ENCODE results near the gene TNIK. TPM values are rescaled to one million over a fixed set of nuclear protein-coding genes. Genes with fewer than 3 reads are reported as not detected.

The TNIK gene
- total and polyA plus RNA-seq, 10 donors: 0.85 to 34.5 (median 14.1) TPM

DNA sequence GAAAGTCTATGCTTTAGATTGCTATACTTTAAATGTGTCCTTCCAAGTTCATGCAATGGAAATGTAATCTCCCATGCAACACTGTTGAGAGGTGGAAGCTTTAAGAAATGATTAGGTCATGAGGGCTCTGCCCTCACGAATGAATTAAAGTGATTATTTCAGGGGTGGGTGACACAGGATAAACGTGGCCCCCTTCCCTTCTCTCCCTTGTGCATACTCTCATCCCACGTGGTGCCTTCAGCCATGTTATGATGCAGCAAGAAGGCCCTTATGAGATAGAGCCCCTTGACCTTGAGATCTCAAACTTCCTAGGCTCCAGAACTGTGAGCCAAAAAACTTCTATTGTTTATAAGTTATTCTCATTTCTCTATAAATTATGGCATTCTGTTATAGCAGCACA lies 183.3 kb downstream of the TNIK start:
- Histone ChIP-seq H3K27me3 (replicated peaks in 1 of 7) (no peaks in the 10 kb centered on the region), H3K4me1 (no peaks in the 10 kb centered on the region), H3K4me3 (no peak overlapping the region), H3K27ac (no peak overlapping the region), H3K36me3 (no peaks in the 10 kb centered on the region), H3K9me3 (no peaks in the 10 kb centered on the region)
- intact Hi-C loops (cut with DNase I; ENCODE audit: low total_unique reads): no loop called here
- TF ChIP-seq, protein P1, sequence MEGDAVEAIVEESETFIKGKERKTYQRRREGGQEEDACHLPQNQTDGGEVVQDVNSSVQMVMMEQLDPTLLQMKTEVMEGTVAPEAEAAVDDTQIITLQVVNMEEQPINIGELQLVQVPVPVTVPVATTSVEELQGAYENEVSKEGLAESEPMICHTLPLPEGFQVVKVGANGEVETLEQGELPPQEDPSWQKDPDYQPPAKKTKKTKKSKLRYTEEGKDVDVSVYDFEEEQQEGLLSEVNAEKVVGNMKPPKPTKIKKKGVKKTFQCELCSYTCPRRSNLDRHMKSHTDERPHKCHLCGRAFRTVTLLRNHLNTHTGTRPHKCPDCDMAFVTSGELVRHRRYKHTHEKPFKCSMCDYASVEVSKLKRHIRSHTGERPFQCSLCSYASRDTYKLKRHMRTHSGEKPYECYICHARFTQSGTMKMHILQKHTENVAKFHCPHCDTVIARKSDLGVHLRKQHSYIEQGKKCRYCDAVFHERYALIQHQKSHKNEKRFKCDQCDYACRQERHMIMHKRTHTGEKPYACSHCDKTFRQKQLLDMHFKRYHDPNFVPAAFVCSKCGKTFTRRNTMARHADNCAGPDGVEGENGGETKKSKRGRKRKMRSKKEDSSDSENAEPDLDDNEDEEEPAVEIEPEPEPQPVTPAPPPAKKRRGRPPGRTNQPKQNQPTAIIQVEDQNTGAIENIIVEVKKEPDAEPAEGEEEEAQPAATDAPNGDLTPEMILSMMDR (IDR thresholded peaks at IDR 0.05 in 8 of 11, conservative IDR thresholded peaks at IDR 0.05 in 3 of 11): no peak
- TF ChIP-seq POLR2AphosphoS5 (IDR thresholded peaks at IDR 0.05) (no peak), POLR2A (IDR thresholded peaks at IDR 0.05) (no peak)
- DNase-seq: no peak
- 61 to 77% (median 65%) methylated on average over 3 of the region's 3 CpGs for WGBS, 5 donors

DNA sequence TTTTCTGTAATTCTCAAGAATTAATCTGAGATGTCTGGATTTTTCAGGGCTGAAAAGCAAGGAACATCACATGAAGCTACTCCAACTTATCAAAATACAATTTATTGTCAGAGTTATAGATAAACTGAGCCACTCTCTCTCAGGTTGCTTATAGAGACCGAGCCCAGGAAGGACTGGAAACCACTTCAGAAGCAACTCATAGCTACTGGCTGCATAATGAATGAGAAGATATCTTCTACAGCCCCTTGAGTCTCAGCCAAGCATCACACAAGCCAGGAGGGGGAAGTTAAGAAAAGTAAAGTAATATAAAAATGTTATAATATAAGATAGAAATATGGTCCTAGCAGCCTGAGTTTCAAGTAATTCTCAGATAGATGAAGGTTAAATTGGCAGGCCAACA lies 186.0 kb downstream of the TNIK start:
- TF ChIP-seq POLR2AphosphoS5 (IDR thresholded peaks at IDR 0.05): no peak
- TF ChIP-seq, protein P1 (IDR thresholded peaks at IDR 0.05 in 8 of 11, conservative IDR thresholded peaks at IDR 0.05 in 3 of 11): no peak
- no peak for TF ChIP-seq POLR2A (IDR thresholded peaks at IDR 0.05)
- Histone ChIP-seq H3K27me3 (replicated peaks in 1 of 7) (no peaks in the 10 kb centered on the region), H3K36me3 (no peaks in the 10 kb centered on the region), H3K4me1 (peaks cover 0 to 17% (median 3%) of the 10 kb centered on the region in 6 donors), H3K9me3 (no peaks in the 10 kb centered on the region), H3K27ac (no peak overlapping the region), H3K4me3 (no peak overlapping the region)
- intact Hi-C loops (cut with DNase I; ENCODE audit: low total_unique reads): no loop called here
- no peak for DNase-seq
- WGBS, 5 donors: 63 to 78% (median 70%) methylated on average over 1 of the region's 1 CpG

DNA sequence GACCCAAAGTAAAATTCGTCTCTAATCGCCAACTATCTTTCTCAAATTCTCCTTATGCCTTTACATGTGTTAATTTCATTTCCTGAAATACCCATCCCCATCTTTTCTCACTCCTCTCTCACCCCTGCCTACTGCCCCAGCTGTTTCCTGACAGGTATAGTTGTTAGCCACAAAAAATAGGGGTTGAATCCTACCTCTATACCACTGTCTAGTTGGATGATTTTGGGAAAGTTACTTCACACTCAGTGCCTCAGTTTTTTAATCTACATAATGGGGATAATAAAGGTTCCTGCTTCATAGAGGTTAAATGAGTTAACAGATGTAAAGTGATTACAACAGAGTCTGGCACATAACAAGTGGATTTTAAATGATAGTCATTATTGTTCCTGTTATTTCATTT lies 189.7 kb downstream of the TNIK start:
- H3K9me3 ChIP-seq: no peaks in the 10 kb centered on the region
- DNase-seq: no peak
- H3K4me1 ChIP-seq: peaks cover 6 to 38% (median 11%) of the 10 kb centered on the region in 6 donors
- H3K4me3 ChIP-seq: no peak overlapping the region
- H3K27me3 ChIP-seq (replicated peaks in 1 of 7): no peaks in the 10 kb centered on the region
- no peak overlapping the region for H3K27ac ChIP-seq
- intact Hi-C loops (cut with DNase I; ENCODE audit: low total_unique reads): no loop called here
- H3K36me3 ChIP-seq: no peaks in the 10 kb centered on the region
- TF ChIP-seq, protein P1 (IDR thresholded peaks at IDR 0.05 in 8 of 11, conservative IDR thresholded peaks at IDR 0.05 in 3 of 11): no peak
- no peak for TF ChIP-seq POLR2A (IDR thresholded peaks at IDR 0.05)
- TF ChIP-seq POLR2AphosphoS5 (IDR thresholded peaks at IDR 0.05): no peak
- WGBS, 5 donors: 76 to 86% (median 79%) methylated on average over 2 of the region's 2 CpGs

DNA sequence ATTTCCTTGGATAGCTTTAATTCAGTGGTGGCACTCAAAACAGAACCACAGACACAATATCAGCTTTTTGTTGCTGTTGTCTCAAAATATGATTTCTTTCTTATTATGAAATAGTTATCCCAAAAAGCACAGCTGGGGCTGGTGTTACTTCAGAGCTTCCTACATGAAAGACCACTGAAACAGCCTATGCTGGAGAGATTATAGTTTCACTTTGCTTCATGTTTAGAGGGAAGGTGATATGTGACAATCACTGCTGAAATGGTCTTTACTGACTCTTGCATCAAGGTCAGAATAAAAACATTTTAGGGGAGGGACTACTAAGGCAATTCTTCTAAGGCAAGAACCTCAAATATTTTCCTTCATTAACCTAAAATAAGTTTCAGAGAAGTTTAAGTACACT lies 190.7 kb downstream of the TNIK start:
- Histone ChIP-seq H3K4me1 (peaks cover 6 to 40% (median 11%) of the 10 kb centered on the region in 6 donors), H3K36me3 (no peaks in the 10 kb centered on the region), H3K27ac (no peak overlapping the region), H3K4me3 (no peak overlapping the region), H3K9me3 (no peaks in the 10 kb centered on the region), H3K27me3 (replicated peaks in 1 of 7) (no peaks in the 10 kb centered on the region)
- TF ChIP-seq, protein P1 (IDR thresholded peaks at IDR 0.05 in 8 of 11, conservative IDR thresholded peaks at IDR 0.05 in 3 of 11): no peak
- TF ChIP-seq POLR2AphosphoS5 (IDR thresholded peaks at IDR 0.05) (no peak), POLR2A (IDR thresholded peaks at IDR 0.05) (no peak)
- intact Hi-C loops (cut with DNase I; ENCODE audit: low total_unique reads): no loop called here
- DNase-seq: no peak
